ENCODE data around the gene C2orf69. TPM values are rescaled to one million over a fixed set of nuclear protein-coding genes. Genes with fewer than 3 reads are reported as not detected.

The C2orf69 gene
- total and polyA plus RNA-seq, 2 donors (not counting 1 experiment from before 2014, with no cell fraction given) = 3.7 to 12.9 TPM

DNA sequence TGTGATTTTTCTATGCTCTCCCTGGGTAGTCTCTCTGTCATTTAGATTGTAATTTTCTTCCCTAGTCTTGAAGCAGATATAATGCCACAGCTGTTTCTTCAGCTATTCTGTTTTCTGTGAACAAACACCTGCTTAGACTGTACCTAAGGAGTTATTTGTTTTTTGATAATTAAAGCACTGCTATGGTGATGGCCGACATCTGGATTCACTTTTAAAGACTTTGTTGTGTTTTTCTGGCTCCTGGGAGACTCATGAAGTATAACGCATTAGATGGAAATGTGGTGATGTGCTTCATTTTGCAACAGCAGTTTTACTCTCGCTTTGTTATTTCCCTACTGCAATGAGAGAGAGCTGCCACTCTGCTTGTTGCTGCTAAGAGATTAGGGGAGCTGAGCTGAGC, 15.7 kb upstream of the C2orf69 start:
- Histone ChIP-seq H3K79me2 (ENCODE audit: control insufficient read depth, insufficient read depth, low read length) (no peaks in the 10 kb centered on the region), H3K9me3 (ENCODE audit: control extremely low read depth in 1 of 3, control insufficient read depth in 2 of 3, insufficient read depth in 1 of 3, low read length in 2 of 3) (no peaks in the 10 kb centered on the region), H3K27ac (ENCODE audit: low read length in 2 of 2) (no peak overlapping the region), H3K4me2 (replicated peaks; ENCODE audit: low read depth, low read length, poor library complexity, severe bottlenecking) (no peak overlapping the region), H4K20me1 (ENCODE audit: control insufficient read depth, insufficient read depth, low read length, poor library complexity, severe bottlenecking) (no peaks in the 10 kb centered on the region), H2AFZ (ENCODE audit: insufficient read depth, low read depth, low read length, poor library complexity, severe bottlenecking) (no peak overlapping the region), H3K36me3 (replicated peaks in 1 of 2; ENCODE audit: control extremely low read depth in 1 of 2, control insufficient read depth in 1 of 2, extremely low read depth in 1 of 2, insufficient read depth in 2 of 2, low read length in 1 of 2) (no peaks in the 10 kb centered on the region), H3K9ac (ENCODE audit: low read length) (no peak overlapping the region), H3K27me3 (replicated peaks in 1 of 4; ENCODE audit: control extremely low read depth in 1 of 4, control insufficient read depth in 3 of 4, insufficient read depth in 4 of 4, low read length in 3 of 4) (no peaks in the 10 kb centered on the region), H3K4me1 (ENCODE audit: control insufficient read depth in 2 of 2, insufficient read depth in 2 of 2, low read length in 2 of 2) (no peaks in the 10 kb centered on the region), H3K4me3 (ENCODE audit: control extremely low read depth in 1 of 5, extremely low read depth in 1 of 5, insufficient read depth in 1 of 5, low read depth in 2 of 5, low read length in 4 of 5) (no peak overlapping the region)
- ChIA-PET CTCF (interaction anchor here (0.5 kb wide), 1 partner anchor 8 kb away, joined by 4 read pairs; no protein-coding TSS in a partner anchor), POLR2A (no interaction called here)
- DNase-seq = no peak
- ATAC-seq (ENCODE audit: low read depth) = no peak
- no peaks in the 10 kb centered on the region for H3K27me3 Mint-ChIP-seq
- no peaks in the 10 kb centered on the region for H3K9me3 Mint-ChIP-seq (ENCODE audit: insufficient read depth)
- no peaks in the 10 kb centered on the region for H3K4me1 Mint-ChIP-seq
- TF ChIP-seq EZH2 (IDR thresholded peaks at IDR 0.05; ENCODE audit: borderline replicate concordance, insufficient read depth, low read depth, low read length, poor library complexity, severe bottlenecking) = no peak
- TF ChIP-seq, protein P1, sequence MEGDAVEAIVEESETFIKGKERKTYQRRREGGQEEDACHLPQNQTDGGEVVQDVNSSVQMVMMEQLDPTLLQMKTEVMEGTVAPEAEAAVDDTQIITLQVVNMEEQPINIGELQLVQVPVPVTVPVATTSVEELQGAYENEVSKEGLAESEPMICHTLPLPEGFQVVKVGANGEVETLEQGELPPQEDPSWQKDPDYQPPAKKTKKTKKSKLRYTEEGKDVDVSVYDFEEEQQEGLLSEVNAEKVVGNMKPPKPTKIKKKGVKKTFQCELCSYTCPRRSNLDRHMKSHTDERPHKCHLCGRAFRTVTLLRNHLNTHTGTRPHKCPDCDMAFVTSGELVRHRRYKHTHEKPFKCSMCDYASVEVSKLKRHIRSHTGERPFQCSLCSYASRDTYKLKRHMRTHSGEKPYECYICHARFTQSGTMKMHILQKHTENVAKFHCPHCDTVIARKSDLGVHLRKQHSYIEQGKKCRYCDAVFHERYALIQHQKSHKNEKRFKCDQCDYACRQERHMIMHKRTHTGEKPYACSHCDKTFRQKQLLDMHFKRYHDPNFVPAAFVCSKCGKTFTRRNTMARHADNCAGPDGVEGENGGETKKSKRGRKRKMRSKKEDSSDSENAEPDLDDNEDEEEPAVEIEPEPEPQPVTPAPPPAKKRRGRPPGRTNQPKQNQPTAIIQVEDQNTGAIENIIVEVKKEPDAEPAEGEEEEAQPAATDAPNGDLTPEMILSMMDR (IDR thresholded peaks at IDR 0.05) = no peak
- no peak overlapping the region for H3K27ac Mint-ChIP-seq
- intact Hi-C loops (cut with micrococcal nuclease) = no loop called here
- no peak overlapping the region for H3K4me3 Mint-ChIP-seq
- 100% methylated on average over 2 of the region's 3 CpGs for WGBS (ENCODE audit: insufficient coverage)

DNA sequence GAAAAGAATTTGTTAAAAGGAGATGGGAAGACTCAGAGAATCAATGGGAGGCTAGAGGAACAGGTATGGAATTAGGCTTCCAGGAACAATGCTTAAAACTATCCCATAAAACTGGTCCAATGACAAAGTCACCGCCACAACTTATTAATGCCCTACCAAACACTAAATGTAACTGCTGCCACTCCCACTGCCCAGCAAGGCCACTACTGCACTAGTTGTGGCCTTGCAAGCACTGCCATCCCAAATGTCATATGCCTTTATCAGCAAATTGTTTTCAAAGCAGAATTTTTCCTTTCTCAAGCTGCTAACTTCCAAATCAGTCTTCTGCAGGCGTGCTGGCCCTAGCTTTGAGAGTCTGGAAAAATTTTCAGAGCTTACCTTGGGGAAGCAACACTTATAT, 14.5 kb upstream of the C2orf69 start:
- H2AFZ ChIP-seq (ENCODE audit: insufficient read depth, low read depth, low read length, poor library complexity, severe bottlenecking) = no peak overlapping the region
- ATAC-seq (ENCODE audit: low read depth) (no peak), DNase-seq (no peak)
- Mint-ChIP-seq H3K4me1 (no peaks in the 10 kb centered on the region), H3K27me3 (no peaks in the 10 kb centered on the region), H3K4me3 (no peak overlapping the region), H3K27ac (no peak overlapping the region), H3K9me3 (ENCODE audit: insufficient read depth) (no peaks in the 10 kb centered on the region)
- no peaks in the 10 kb centered on the region for H3K79me2 ChIP-seq (ENCODE audit: control insufficient read depth, insufficient read depth, low read length)
- POLR2A ChIA-PET = no interaction called here
- no peak overlapping the region for H3K9ac ChIP-seq (ENCODE audit: low read length)
- WGBS (ENCODE audit: insufficient coverage) = 100% methylated on average over 1 of the region's 2 CpGs
- no peaks in the 10 kb centered on the region for H4K20me1 ChIP-seq (ENCODE audit: control insufficient read depth, insufficient read depth, low read length, poor library complexity, severe bottlenecking)
- H3K4me3 ChIP-seq (ENCODE audit: control extremely low read depth in 1 of 5, extremely low read depth in 1 of 5, insufficient read depth in 1 of 5, low read depth in 2 of 5, low read length in 4 of 5) = no peak overlapping the region
- H3K9me3 ChIP-seq (ENCODE audit: control extremely low read depth in 1 of 3, control insufficient read depth in 2 of 3, insufficient read depth in 1 of 3, low read length in 2 of 3) = no peaks in the 10 kb centered on the region
- CTCF ChIA-PET = interaction anchor here (0.7 kb wide), 1 partner anchor 855 kb away, joined by 3 read pairs; no protein-coding TSS in a partner anchor
- H3K36me3 ChIP-seq (replicated peaks in 1 of 2; ENCODE audit: control extremely low read depth in 1 of 2, control insufficient read depth in 1 of 2, extremely low read depth in 1 of 2, insufficient read depth in 2 of 2, low read length in 1 of 2) = no peaks in the 10 kb centered on the region
- H3K4me1 ChIP-seq (ENCODE audit: control insufficient read depth in 2 of 2, insufficient read depth in 2 of 2, low read length in 2 of 2) = no peaks in the 10 kb centered on the region
- H3K4me2 ChIP-seq (replicated peaks; ENCODE audit: low read depth, low read length, poor library complexity, severe bottlenecking) = no peak overlapping the region
- H3K27ac ChIP-seq (ENCODE audit: low read length in 2 of 2) = no peak overlapping the region
- intact Hi-C loops (cut with micrococcal nuclease) = no loop called here
- no peak for TF ChIP-seq EZH2 (IDR thresholded peaks at IDR 0.05; ENCODE audit: borderline replicate concordance, insufficient read depth, low read depth, low read length, poor library complexity, severe bottlenecking)
- TF ChIP-seq, protein P1 (IDR thresholded peaks at IDR 0.05) = no peak
- no peaks in the 10 kb centered on the region for H3K27me3 ChIP-seq (replicated peaks in 1 of 4; ENCODE audit: control extremely low read depth in 1 of 4, control insufficient read depth in 3 of 4, insufficient read depth in 4 of 4, low read length in 3 of 4)

Measured in B cell (primary cell).